ENCODE measurements around the gene ARID5B. TPM values are rescaled to one million over a fixed set of nuclear protein-coding genes. Genes with fewer than 3 reads are reported as not detected.

The ARID5B gene
- total and polyA plus RNA-seq, 2 donors (not counting 1 experiment from before 2014, with no cell fraction given) = 22.4 to 237 TPM

DNA sequence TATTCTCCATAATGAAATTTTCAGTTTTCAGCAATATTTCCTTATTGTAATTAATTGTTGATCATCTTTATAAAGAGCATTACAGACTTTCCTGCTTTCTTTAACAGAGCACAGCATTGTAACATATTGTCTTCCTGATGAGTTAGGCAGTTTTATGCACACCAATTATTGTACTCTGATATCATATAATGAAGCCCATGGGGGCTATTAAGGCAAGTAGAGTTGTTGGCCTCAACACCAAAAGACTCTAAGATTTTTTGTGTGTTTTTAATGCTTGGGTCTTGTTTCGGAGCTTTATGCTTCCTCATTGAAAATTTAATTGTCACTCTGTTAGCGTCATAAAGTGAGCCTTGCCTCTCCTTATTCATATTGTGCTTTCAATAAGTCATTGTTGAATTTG, 49.2 kb upstream of the ARID5B start:
- Mint-ChIP-seq H3K9me3 (ENCODE audit: insufficient read depth) (no peaks in the 10 kb centered on the region), H3K4me3 (no peak overlapping the region), H3K4me1 (no peaks in the 10 kb centered on the region), H3K27me3 (no peaks in the 10 kb centered on the region), H3K27ac (no peak overlapping the region)
- DNase-seq (no peak), ATAC-seq (ENCODE audit: low read depth) (no peak)
- H3K36me3 ChIP-seq (replicated peaks in 1 of 2; ENCODE audit: control extremely low read depth in 1 of 2, control insufficient read depth in 1 of 2, extremely low read depth in 1 of 2, insufficient read depth in 2 of 2, low read length in 1 of 2) = no peaks in the 10 kb centered on the region
- no peaks in the 10 kb centered on the region for H3K4me1 ChIP-seq (ENCODE audit: control insufficient read depth in 2 of 2, insufficient read depth in 2 of 2, low read length in 2 of 2)
- no peak overlapping the region for H2AFZ ChIP-seq (ENCODE audit: insufficient read depth, low read depth, low read length, poor library complexity, severe bottlenecking)
- ChIA-PET CTCF (no interaction called here), POLR2A (interaction anchor here (0.6 kb wide), 1 partner anchor 18 kb away, joined by 3 read pairs; no protein-coding TSS in a partner anchor)
- H3K27me3 ChIP-seq (replicated peaks in 1 of 4; ENCODE audit: control extremely low read depth in 1 of 4, control insufficient read depth in 3 of 4, insufficient read depth in 4 of 4, low read length in 3 of 4) = no peaks in the 10 kb centered on the region
- intact Hi-C loops (cut with micrococcal nuclease) = no loop called here
- no peaks in the 10 kb centered on the region for H3K9me3 ChIP-seq (ENCODE audit: control extremely low read depth in 1 of 3, control insufficient read depth in 2 of 3, insufficient read depth in 1 of 3, low read length in 2 of 3)
- H3K9ac ChIP-seq (ENCODE audit: low read length) = no peak overlapping the region
- no peaks in the 10 kb centered on the region for H4K20me1 ChIP-seq (ENCODE audit: control insufficient read depth, insufficient read depth, low read length, poor library complexity, severe bottlenecking)
- no peak for TF ChIP-seq EZH2 (IDR thresholded peaks at IDR 0.05; ENCODE audit: borderline replicate concordance, insufficient read depth, low read depth, low read length, poor library complexity, severe bottlenecking)
- TF ChIP-seq, protein P1, sequence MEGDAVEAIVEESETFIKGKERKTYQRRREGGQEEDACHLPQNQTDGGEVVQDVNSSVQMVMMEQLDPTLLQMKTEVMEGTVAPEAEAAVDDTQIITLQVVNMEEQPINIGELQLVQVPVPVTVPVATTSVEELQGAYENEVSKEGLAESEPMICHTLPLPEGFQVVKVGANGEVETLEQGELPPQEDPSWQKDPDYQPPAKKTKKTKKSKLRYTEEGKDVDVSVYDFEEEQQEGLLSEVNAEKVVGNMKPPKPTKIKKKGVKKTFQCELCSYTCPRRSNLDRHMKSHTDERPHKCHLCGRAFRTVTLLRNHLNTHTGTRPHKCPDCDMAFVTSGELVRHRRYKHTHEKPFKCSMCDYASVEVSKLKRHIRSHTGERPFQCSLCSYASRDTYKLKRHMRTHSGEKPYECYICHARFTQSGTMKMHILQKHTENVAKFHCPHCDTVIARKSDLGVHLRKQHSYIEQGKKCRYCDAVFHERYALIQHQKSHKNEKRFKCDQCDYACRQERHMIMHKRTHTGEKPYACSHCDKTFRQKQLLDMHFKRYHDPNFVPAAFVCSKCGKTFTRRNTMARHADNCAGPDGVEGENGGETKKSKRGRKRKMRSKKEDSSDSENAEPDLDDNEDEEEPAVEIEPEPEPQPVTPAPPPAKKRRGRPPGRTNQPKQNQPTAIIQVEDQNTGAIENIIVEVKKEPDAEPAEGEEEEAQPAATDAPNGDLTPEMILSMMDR (IDR thresholded peaks at IDR 0.05) = no peak
- no peaks in the 10 kb centered on the region for H3K79me2 ChIP-seq (ENCODE audit: control insufficient read depth, insufficient read depth, low read length)
- H3K27ac ChIP-seq (ENCODE audit: low read length in 2 of 2) = no peak overlapping the region
- no peak overlapping the region for H3K4me3 ChIP-seq (ENCODE audit: control extremely low read depth in 1 of 5, extremely low read depth in 1 of 5, insufficient read depth in 1 of 5, low read depth in 2 of 5, low read length in 4 of 5)
- no peak overlapping the region for H3K4me2 ChIP-seq (replicated peaks; ENCODE audit: low read depth, low read length, poor library complexity, severe bottlenecking)
- no CpG with 5 or more reads among the region's 2 CpGs for WGBS (ENCODE audit: insufficient coverage)

DNA sequence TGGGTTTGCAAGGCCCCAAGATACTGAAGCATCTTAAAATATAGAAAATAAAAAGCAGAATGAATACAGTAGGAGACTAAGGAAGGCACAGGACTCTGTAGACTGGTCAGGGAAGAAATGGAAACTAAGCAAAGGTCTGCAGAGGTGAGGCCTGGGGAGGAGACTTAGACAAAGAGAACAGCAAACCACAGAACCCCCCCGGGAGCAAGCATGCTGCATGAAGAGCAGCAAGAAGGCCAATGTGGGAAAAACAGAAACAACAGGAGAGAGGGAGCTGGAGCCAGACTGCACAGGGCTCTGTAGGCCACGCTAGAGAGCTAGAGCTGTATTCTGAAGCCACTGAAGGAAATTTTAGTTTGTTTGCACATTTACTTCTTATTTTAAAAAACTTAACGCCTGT, 45.7 kb upstream of the ARID5B start:
- Histone ChIP-seq H3K36me3 (replicated peaks in 1 of 2; ENCODE audit: control extremely low read depth in 1 of 2, control insufficient read depth in 1 of 2, extremely low read depth in 1 of 2, insufficient read depth in 2 of 2, low read length in 1 of 2) (no peaks in the 10 kb centered on the region), H3K27ac (ENCODE audit: low read length in 2 of 2) (no peak overlapping the region), H3K79me2 (ENCODE audit: control insufficient read depth, insufficient read depth, low read length) (no peaks in the 10 kb centered on the region), H3K4me1 (ENCODE audit: control insufficient read depth in 2 of 2, insufficient read depth in 2 of 2, low read length in 2 of 2) (no peaks in the 10 kb centered on the region), H2AFZ (ENCODE audit: insufficient read depth, low read depth, low read length, poor library complexity, severe bottlenecking) (no peak overlapping the region), H4K20me1 (ENCODE audit: control insufficient read depth, insufficient read depth, low read length, poor library complexity, severe bottlenecking) (no peaks in the 10 kb centered on the region), H3K4me3 (ENCODE audit: control extremely low read depth in 1 of 5, extremely low read depth in 1 of 5, insufficient read depth in 1 of 5, low read depth in 2 of 5, low read length in 4 of 5) (no peak overlapping the region), H3K27me3 (replicated peaks in 1 of 4; ENCODE audit: control extremely low read depth in 1 of 4, control insufficient read depth in 3 of 4, insufficient read depth in 4 of 4, low read length in 3 of 4) (no peaks in the 10 kb centered on the region), H3K4me2 (replicated peaks; ENCODE audit: low read depth, low read length, poor library complexity, severe bottlenecking) (no peak overlapping the region), H3K9me3 (ENCODE audit: control extremely low read depth in 1 of 3, control insufficient read depth in 2 of 3, insufficient read depth in 1 of 3, low read length in 2 of 3) (no peaks in the 10 kb centered on the region), H3K9ac (ENCODE audit: low read length) (no peak overlapping the region)
- ChIA-PET CTCF (no interaction called here), POLR2A (no interaction called here)
- intact Hi-C loops (cut with micrococcal nuclease) = no loop called here
- Mint-ChIP-seq H3K9me3 (ENCODE audit: insufficient read depth) (no peaks in the 10 kb centered on the region), H3K27ac (no peak overlapping the region), H3K27me3 (no peaks in the 10 kb centered on the region), H3K4me1 (no peaks in the 10 kb centered on the region), H3K4me3 (no peak overlapping the region)
- DNase-seq = no peak
- TF ChIP-seq, protein P1 (IDR thresholded peaks at IDR 0.05) = no peak
- TF ChIP-seq EZH2 (IDR thresholded peaks at IDR 0.05; ENCODE audit: borderline replicate concordance, insufficient read depth, low read depth, low read length, poor library complexity, severe bottlenecking) = no peak
- no peak for ATAC-seq (ENCODE audit: low read depth)
- WGBS (ENCODE audit: insufficient coverage) = no CpG with 5 or more reads among the region's 3 CpGs

Measured in B cell (primary cell).